Epithelial cell of proximal tubule (primary cell): ENCODE data around the gene PSD4. TPM values are rescaled to one million over a fixed set of nuclear protein-coding genes. Genes with fewer than 3 reads are reported as not detected.

Source experiments
- DNase-seq: peaks from one replicate; pipeline ENCODE4 v3.0.0-alpha.2; 2011; ENCODE audit warnings: low read depth
- H3K4me3 ChIP-seq: 2 replicates; pipeline ENCODE4 v1.5.1; 2011; ENCODE audit warnings: low read depth, mild to moderate bottlenecking, low read length
- CTCF ChIP-seq: conservative IDR thresholded peaks from 2 replicates; pipeline ENCODE4 v1.5.1; 2012; ENCODE audit warnings: low read depth, mild to moderate bottlenecking, low read length
- total RNA-seq: library from RNA; depleted of rRNA; stranded (reverse); fragments of >200 nt; gene quantifications from 2 replicates; pipeline ENCODE4 v1.2.3, GENCODE V29; 2015

Gene PSD4
- total RNA-seq, 1 donor from 2014 or later: 7.3 TPM

GRCh38 chr2:113219525-113219888 is 45.7 kb downstream of the PSD4 start:
- DNase-seq: no peak
- no peak overlapping the region for H3K4me3 ChIP-seq
- no peak for TF ChIP-seq CTCF

- no peak for DNase-seq
- no peak overlapping the region for H3K4me3 ChIP-seq
- TF ChIP-seq CTCF: no peak
Measured at GRCh38 chr2:113219889-113220641, 46.3 kb downstream of the PSD4 start.

GRCh38 chr2:113220970-113221708 is 47.4 kb downstream of the PSD4 start:
- no peak for DNase-seq
- no peak overlapping the region for H3K4me3 ChIP-seq
- TF ChIP-seq CTCF: no peak

GRCh38 chr2:113221846-113222245 is 48.1 kb downstream of the PSD4 start:
- H3K4me3 ChIP-seq: no peak overlapping the region
- TF ChIP-seq CTCF: no peak
- no peak for DNase-seq

GRCh38 chr2:113223813-113224212 is 50.0 kb downstream of the PSD4 start:
- no peak for DNase-seq
- no peak for TF ChIP-seq CTCF
- H3K4me3 ChIP-seq: no peak overlapping the region

- no peak overlapping the region for H3K4me3 ChIP-seq
- no peak for DNase-seq
- TF ChIP-seq CTCF: no peak
Measured at GRCh38 chr2:113224647-113225236, 51.0 kb downstream of the PSD4 start.
